K562 (cell line): Measurements from ENCODE around the gene PRSS56. TPM values are rescaled to one million over a fixed set of nuclear protein-coding genes. Genes with fewer than 3 reads are reported as not detected.

ENCODE experiments used
- ATAC-seq: fragments of 200-7000 bp; cut with Tn5 transposase; 3 replicates; pipeline ENCODE4 v1.9.1; 2020; ENCODE audit warnings: moderate library complexity
- BruUV-seq: library from RNA; stranded (reverse); fragments of 400-500 nt; replicated peaks from 2 replicates; lab custom pipeline; 2021; lab: Mats Ljungman, UMichigan
- CTCF ChIA-PET: fragments of 300-600 bp; formaldehyde crosslinking; extraction: SDS; loops from one replicate; lab custom pipeline; 2021; ENCODE audit warnings: low intra/inter-chr PET ratio; lab: Yijun Ruan, JAX
- POLR2A ChIA-PET: fragments of 300-600, 350-650 bp; sonication (Branson Sonifier 250); formaldehyde crosslinking; extraction: SDS; loops from one replicate; lab custom pipeline; 2021; ENCODE audit warnings: antibody characterized with exemption, inconsistent platforms; lab: Yijun Ruan, JAX
- DNase-seq, 4 experiments: peaks; one replicate each; pipeline versions ENCODE4 v3.0.0 to v3.0.0-alpha.2; 2011 to 2018; ENCODE audit warnings: low spot score in 3 of 4, mixed read lengths in 3 of 4; ENCODE audit errors: extremely low read depth in 1 of 4
- FAIRE-seq: peaks from 2 replicates; lab custom pipeline; 2011; peaks lifted over from hg19 to GRCh38; lab: Jason Lieb, UNC
- H2AFZ ChIP-seq: 2 replicates; pipeline ENCODE4 v1.6.0; 2011; ENCODE audit warnings: low read depth, low read length, control low read depth, inconsistent platforms
- H3K27ac ChIP-seq: fragments of 200-600 bp; 3 replicates; pipeline ENCODE4 v1.8.0; 2011; ENCODE audit warnings: low read depth, mild to moderate bottlenecking, control low read depth, inconsistent platforms, low read length, moderate library complexity, mixed read lengths; ENCODE audit errors: extremely low read depth
- H3K27me3 ChIP-seq, 2 experiments: fragments of 300-600 bp in 1 of 2; 2 replicates in 1 of 2; 3 replicates in 1 of 2; pipeline versions ENCODE4 v1.6.0 to v1.8.0; 2011; ENCODE audit warnings: inconsistent platforms in 2 of 2, low read length in 2 of 2, mild to moderate bottlenecking in 1 of 2, mixed read lengths in 1 of 2, moderate library complexity in 1 of 2; ENCODE audit not compliant: control insufficient read depth in 2 of 2, insufficient read depth in 2 of 2
- H3K36me3 ChIP-seq: fragments of 300-600 bp; 3 replicates; pipeline ENCODE4 v1.8.0; 2011; ENCODE audit warnings: mild to moderate bottlenecking, low read length, inconsistent platforms; ENCODE audit not compliant: control insufficient read depth, insufficient read depth
- H3K4me1 ChIP-seq, 2 experiments: fragments of 200-600 bp in 1 of 2; replicated peaks in 1 of 2; 2 replicates in 1 of 2; 3 replicates in 1 of 2; pipeline versions ENCODE4 v1.5.1 to v1.8.0; 2011; ENCODE audit warnings: inconsistent platforms in 2 of 2, low read length in 2 of 2, mild to moderate bottlenecking in 1 of 2, mixed read lengths in 1 of 2, moderate library complexity in 1 of 2; ENCODE audit not compliant: control insufficient read depth in 2 of 2, insufficient read depth in 2 of 2
- H3K4me2 ChIP-seq: 2 replicates; pipeline ENCODE4 v1.6.1; 2011; ENCODE audit warnings: low read length, control low read depth, inconsistent platforms, mixed read lengths; ENCODE audit not compliant: insufficient read depth
- H3K4me3 ChIP-seq: fragments of 200-600 bp; sonication (generic), shearing (Covaris generic); 2 replicates; pipeline ENCODE4 v1.5.1; 2016; ENCODE audit warnings: control low read depth, inconsistent platforms
- H3K79me2 ChIP-seq: fragments of 200-600 bp; 3 replicates; pipeline ENCODE4 v1.8.0; 2011; ENCODE audit warnings: low read length, inconsistent platforms; ENCODE audit not compliant: control insufficient read depth, insufficient read depth
- H3K9ac ChIP-seq, 2 experiments: 2 replicates each; pipeline versions ENCODE4 v1.6.0 to v1.6.1; 2011; ENCODE audit warnings: low read depth in 2 of 2, low read length in 2 of 2, control low read depth in 1 of 2, inconsistent platforms in 1 of 2, mild to moderate bottlenecking in 1 of 2, mixed read lengths in 1 of 2; ENCODE audit not compliant: insufficient read depth in 1 of 2
- H3K9me1 ChIP-seq: one replicate; pipeline ENCODE4 v1.6.0; 2011; ENCODE audit warnings: inconsistent platforms, mild to moderate bottlenecking, low read length, moderate library complexity; ENCODE audit not compliant: control insufficient read depth, insufficient read depth
- H3K9me3 ChIP-seq: replicated peaks from 2 replicates; pipeline ENCODE4 v1.5.1; 2011; ENCODE audit warnings: low read depth, low read length, inconsistent platforms; ENCODE audit not compliant: control insufficient read depth, insufficient read depth
- H4K20me1 ChIP-seq: replicated peaks from 2 replicates; pipeline ENCODE4 v1.6.1; 2011; ENCODE audit warnings: low read length, inconsistent platforms, mixed read lengths; ENCODE audit not compliant: control insufficient read depth, insufficient read depth
- ATF6 ChIP-seq: sonication (generic); formaldehyde crosslinking; IDR thresholded peaks from 2 replicates; pipeline ENCODE4 v1.4.0; 2020; ENCODE audit warnings: mild to moderate bottlenecking, missing genetic modification reagents
- FOXP1 ChIP-seq: sonication (generic); formaldehyde crosslinking; IDR thresholded peaks from 2 replicates; pipeline ENCODE4 v1.8.0; 2022; ENCODE audit warnings: mild to moderate bottlenecking, missing genetic modification reagents
- ILK ChIP-seq: fragments of 450-650 bp; IDR thresholded peaks from 2 replicates; pipeline ENCODE4 v1.6.1; 2016; ENCODE audit warnings: missing genetic modification characterization, low read depth, mild to moderate bottlenecking, missing compliant biosample characterization, moderate library complexity, borderline replicate concordance
- PHF21A ChIP-seq: fragments of 450-650 bp; IDR thresholded peaks from 2 replicates; pipeline ENCODE4 v1.6.1; 2017; ENCODE audit warnings: low read depth, borderline replicate concordance
- PRPF4 ChIP-seq: fragments of 200-400 bp; formaldehyde crosslinking; IDR thresholded peaks from one replicate; pipeline ENCODE4 v1.6.1; 2017; ENCODE audit warnings: low read length, low read depth, mild to moderate bottlenecking; ENCODE audit not compliant: insufficient read depth, poor library complexity, severe bottlenecking
- TAL1 ChIP-seq: fragments of 450-650 bp; IDR thresholded peaks from 2 replicates; pipeline ENCODE4 v1.6.1; 2016; ENCODE audit warnings: mild to moderate bottlenecking
- USF2 ChIP-seq: sonication (generic); formaldehyde crosslinking; IDR thresholded peaks from 2 replicates; pipeline ENCODE4 v1.5.0; 2020; ENCODE audit warnings: missing genetic modification reagents
- ZBTB26 ChIP-seq: fragments of 450-650 bp; formaldehyde crosslinking; IDR thresholded peaks from 2 replicates; pipeline ENCODE4 v1.4.0; 2022; ENCODE audit warnings: missing genetic modification characterization
- ZBTB8A ChIP-seq: fragments of 450-650 bp; IDR thresholded peaks from 2 replicates; pipeline ENCODE4 v1.6.1; 2018; ENCODE audit warnings: mild to moderate bottlenecking, moderate library complexity; ENCODE audit not compliant: partially characterized antibody
- ZNF311 ChIP-seq: fragments of 250-450 bp; sonication (Bioruptor Pico); IDR thresholded peaks from 2 replicates; pipeline ENCODE4 v1.4.0; 2020; ENCODE audit warnings: mild to moderate bottlenecking, moderate library complexity
- WGBS: fragments of 100-300 bp; shearing (Covaris generic); methylation state at CpG from one replicate; pipeline ENCODE4 v1.1.6; 2016; ENCODE audit warnings: low coverage, mixed read lengths; ENCODE audit not compliant: insufficient coverage; ENCODE audit errors: missing lambda C conversion rate; 5-methylcytosine and 5-hydroxymethylcytosine counted together
- in situ Hi-C: fragments of 300-500 bp; cut with MboI; formaldehyde crosslinking; loops from 4 replicates; pipeline ENCODE4 v1.15.0; 2018; ENCODE audit warnings: inconsistent platforms, mixed read lengths
- intact Hi-C: fragments of 100-400 bp; cut with micrococcal nuclease; formaldehyde crosslinking; loops from 2 replicates; pipeline ENCODE4 v1.14.2; 2022
- polyA plus RNA-seq, 8 experiments: library from polyadenylated mRNA; depleted of rRNA in 4 of 8; stranded (reverse) in 5 of 8; unstranded in 3 of 8; fragments of >200 nt; fragmentation: Nextera tagmentation in 2 of 8; fragmentation: Illumina TruSeq in 1 of 8; extraction: Ambion mirVana in 2 of 8; extraction: Trizol in 1 of 8; gene quantifications; 2 replicates each; pipeline versions ENCODE4 v1.2.1 to v1.2.3, GENCODE V29; 2011 to 2014; ENCODE audit warnings: inconsistent platforms in 1 of 8, missing spikeins in 1 of 8
- total RNA-seq, 7 experiments: library from RNA; depleted of rRNA in 6 of 7; stranded (reverse); fragments of >200 nt in 6 of 7; fragmentation: Illumina TruSeq in 2 of 7; extraction: Trizol in 2 of 7; gene quantifications; 2 replicates each; pipeline versions ENCODE4 v1.2.1 to v1.2.3, GENCODE V29; 2011 to 2021; ENCODE audit warnings: low replicate concordance in 1 of 7

The PRSS56 gene
- total and polyA plus RNA-seq, 9 of the 15 experiments (the other 6 are each of a cell fraction or from before 2014, with no cell fraction given), result not detected

- peaks cover 0 to 28% of the 10 kb centered on the region in 2 experiments; a peak in 2 of 5 replicates for H3K4me1 ChIP-seq
- H3K9me3 ChIP-seq, result no peaks in the 10 kb centered on the region
- no peak overlapping the region for H3K4me3 ChIP-seq
- in situ Hi-C loops (no loop called here), intact Hi-C loops (no loop called here)
- H3K9me1 ChIP-seq, result no peaks in the 10 kb centered on the region
- TF ChIP-seq ZNF311, result no peak
- TF ChIP-seq USF2 (CRISPR knock-in tag), result no peak
- TF ChIP-seq ZBTB26 (CRISPR knock-in tag), result no peak
- TF ChIP-seq TAL1, result no peak
- no peak for TF ChIP-seq ATF6 (CRISPR knock-in tag)
- no peak for TF ChIP-seq PRPF4
- no peak for TF ChIP-seq PHF21A
- no peak for TF ChIP-seq FOXP1 (CRISPR knock-in tag)
- no peak for TF ChIP-seq ZBTB8A
- TF ChIP-seq ILK, result no peak
- H4K20me1 ChIP-seq, result no peaks in the 10 kb centered on the region
- DNase-seq (no peak), ATAC-seq (no peak), FAIRE-seq (no peak)
- no peaks in the 10 kb centered on the region for H3K79me2 ChIP-seq
- no peak overlapping the region for H2AFZ ChIP-seq
- ChIA-PET POLR2A (no interaction called here), CTCF (no interaction called here)
- H3K9ac ChIP-seq, result no peak overlapping the region
- WGBS, result 47% methylated on average over 2 of the region's 4 CpGs
- no peaks in the 10 kb centered on the region for H3K27me3 ChIP-seq
- H3K27ac ChIP-seq, result no peak overlapping the region
- no peaks in the 10 kb centered on the region for H3K36me3 ChIP-seq
- BruUV-seq, result no TSS peak
- no peak overlapping the region for H3K4me2 ChIP-seq
Observed at GRCh38 chr2:232537499-232537898, 17.3 kb downstream of the PRSS56 start.
